Measurements from ENCODE around the gene MLLT6.

The MLLT6 gene

DNA sequence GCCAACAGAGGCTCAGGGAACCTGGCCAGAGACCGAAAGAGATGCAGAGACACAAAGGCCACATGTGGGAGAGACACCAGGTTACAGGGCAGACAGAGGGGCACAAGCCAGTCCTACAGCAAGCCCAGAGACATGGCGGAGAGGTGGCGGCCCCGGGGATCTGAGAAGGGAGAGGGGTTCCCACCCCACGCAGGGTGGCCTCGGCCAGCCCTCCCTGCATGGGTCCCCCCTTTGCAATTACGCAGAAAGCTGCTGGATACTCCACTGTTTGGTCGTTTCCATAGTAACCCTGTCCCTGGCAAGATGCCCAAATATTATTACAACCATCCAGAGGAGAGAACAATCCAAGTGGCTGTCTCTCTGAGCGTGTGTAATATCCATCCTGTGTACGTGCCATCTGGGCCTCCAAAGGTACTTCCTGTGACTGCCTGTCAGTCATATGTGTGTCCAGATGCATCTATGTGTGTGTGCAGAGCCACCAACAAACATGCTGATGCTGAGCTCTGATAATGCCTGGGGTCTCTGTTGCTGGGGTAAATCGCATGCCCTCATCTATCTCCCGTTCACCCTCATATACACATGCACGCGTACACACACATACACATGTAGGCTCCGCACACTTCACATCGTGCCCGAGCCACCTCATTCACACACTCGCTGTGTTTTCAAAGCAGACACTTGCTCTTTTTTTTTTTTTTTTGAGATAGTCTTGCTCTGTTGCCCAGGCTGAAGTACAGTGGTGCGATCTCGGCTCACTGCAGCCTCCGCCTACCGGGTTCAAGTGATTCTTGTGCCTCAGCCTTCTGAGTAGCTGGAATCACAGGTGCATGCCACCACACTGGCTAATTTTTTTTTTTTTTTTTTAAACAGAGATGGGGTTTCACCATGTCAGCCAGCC, 37.6 kb downstream of the MLLT6 start:
- DNase-seq (ENCODE audit: low read depth), result peak; percentile 76

DNA sequence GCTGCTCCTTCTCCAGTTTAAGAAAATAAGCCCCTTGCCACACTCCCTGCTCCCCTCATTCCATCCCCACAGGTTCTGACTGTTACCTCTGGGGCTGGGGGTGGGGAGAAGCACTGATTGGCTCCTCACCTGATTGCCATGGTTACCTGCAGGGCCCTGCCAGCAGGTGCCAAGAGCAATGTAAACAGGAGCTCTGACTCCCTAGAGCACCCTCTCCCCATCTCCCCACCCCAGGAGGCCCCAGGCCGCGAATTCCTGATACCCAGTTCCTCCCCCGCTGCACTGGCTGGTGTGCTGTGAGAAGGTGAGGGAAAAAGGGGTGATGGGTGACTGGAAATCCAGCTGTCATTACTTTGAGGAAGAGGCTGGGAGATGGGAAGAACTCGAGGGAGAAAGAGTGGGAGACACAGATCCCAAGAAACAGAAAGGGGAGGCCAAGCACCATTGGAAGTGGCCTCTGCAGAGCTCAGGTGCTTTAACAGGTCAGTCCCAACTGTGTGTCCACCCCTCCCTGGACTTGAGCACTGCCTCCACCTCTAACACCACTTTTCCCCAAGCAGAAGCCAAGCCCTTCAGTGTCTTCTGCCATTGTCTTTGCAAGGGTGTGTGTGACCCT, 38.6 kb downstream of the MLLT6 start:
- DNase-seq (ENCODE audit: low read depth), result no peak

DNA sequence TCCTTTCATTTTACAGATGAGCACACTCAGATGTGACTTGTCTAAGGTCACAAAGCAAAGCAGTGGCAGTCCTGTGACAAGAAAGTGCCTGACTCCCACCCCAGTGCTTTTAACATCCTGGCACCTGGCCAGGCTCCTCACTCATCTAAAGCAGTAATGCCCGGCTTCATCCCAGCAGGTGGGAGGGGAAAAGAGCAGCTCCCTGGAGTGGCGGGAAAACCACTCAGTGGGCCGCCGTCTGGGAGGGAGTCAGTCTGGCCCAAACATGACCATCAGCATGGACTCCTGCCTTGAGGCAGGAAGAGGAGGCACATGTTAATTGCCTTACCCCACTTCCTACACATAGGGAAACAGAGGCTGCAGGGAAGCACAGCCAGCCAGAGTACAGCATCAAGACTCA, 40.5 kb downstream of the MLLT6 start:
- no peak for DNase-seq (ENCODE audit: low read depth)

DNA sequence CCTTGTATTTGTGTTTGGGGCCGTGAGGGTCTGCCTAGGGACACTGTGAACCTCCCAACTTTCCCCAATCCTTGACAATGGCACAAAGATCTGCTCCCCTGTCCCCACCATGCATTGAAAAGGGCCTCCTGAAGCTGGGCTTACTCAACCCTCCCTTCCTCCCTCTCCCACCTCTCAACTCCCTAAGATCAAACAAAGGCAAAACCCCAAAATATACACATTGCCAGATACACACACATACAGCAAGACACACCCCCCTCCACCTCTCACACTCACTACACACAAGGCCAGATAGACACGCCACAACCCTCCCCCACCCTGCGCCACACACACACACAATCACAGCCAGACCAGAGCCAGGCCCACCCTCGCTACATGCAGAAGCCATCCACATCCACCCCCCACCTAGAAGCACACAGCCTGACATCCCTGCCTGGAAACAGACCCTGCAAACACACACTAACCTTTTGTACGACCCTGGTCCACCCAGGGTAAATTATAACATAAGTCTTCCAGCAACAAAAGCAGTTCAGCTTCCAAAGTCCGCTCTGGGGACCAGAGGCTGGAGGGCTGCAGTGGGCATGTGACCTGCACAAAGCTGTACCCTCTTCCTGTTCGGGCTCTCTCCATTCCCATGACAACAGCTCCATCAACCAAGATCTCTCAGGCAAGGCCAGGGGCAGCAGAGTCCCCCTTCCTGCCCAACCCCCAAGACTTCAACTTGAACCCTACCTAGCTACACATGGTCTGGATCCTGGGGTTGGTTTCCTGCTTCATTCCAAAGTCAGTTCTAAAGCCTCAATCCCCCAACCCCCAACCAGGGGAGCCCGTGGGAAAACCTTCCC, 41.2 kb downstream of the MLLT6 start:
- no peak for DNase-seq (ENCODE audit: low read depth)

DNA sequence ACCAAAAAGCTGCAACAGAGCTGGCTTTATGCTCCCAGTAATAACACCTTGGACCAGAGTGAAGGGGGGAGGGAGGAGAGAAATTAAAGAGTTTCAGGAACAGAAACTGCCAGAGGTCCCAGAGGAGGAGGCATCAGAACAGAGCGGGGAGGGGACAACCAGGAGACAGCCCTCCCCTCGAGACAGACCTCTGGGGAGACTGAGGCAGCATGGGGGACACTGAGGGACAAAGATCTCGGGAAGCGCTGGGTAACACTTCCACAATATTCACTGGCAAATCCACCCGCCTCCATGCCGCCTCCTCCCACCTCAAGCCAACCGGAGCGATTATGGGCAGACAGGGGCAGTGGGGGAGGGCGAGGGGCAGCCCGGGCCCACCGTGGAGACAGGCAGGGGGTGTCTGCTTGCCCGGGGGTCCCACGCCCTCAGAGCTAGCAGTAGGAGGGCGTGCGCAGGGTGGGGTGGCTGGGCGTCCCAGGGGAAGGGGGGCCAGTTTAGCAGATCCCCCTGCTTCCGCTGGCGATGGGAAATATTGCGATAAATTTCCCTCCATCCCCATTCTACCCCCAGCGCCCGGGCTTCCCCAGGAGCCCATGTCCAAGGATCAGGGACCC, 41.9 kb downstream of the MLLT6 start:
- DNase-seq (ENCODE audit: low read depth), result no peak

DNA sequence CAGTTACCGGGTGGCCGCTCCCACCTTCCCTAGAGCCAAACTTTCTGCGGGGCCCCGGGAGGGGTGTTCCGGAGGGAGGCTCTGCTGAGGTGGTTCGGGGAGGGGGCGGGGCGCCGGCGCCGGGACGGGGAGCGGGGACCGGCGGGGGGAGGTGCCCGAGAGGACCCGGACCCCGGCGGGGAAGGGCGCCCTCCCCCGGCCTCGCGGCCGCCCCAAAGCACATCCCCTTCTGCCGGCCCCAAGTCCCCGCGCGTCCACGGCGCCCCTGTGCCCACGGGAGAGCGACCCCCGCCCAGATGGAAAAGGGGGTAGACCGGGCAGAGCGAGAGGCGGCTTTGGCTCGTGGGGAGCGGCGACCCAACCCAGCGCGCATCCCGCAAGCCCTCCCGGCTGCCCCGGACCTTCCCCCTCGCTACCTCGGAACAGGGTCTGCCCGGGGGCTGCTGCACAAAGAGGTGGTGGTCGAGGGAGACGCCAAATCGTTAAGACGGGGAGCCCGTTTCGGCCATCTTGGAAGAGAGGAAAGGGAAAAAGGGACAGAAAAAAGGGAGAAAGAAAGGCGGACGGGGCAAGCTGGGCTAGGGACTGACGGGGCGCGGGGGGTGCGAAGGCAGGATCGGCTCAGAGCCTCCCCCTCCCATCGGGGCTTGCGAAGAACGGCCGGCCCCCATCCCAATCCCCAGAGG, 42.5 kb downstream of the MLLT6 start:
- DNase-seq (ENCODE audit: low read depth), result no peak

DNA sequence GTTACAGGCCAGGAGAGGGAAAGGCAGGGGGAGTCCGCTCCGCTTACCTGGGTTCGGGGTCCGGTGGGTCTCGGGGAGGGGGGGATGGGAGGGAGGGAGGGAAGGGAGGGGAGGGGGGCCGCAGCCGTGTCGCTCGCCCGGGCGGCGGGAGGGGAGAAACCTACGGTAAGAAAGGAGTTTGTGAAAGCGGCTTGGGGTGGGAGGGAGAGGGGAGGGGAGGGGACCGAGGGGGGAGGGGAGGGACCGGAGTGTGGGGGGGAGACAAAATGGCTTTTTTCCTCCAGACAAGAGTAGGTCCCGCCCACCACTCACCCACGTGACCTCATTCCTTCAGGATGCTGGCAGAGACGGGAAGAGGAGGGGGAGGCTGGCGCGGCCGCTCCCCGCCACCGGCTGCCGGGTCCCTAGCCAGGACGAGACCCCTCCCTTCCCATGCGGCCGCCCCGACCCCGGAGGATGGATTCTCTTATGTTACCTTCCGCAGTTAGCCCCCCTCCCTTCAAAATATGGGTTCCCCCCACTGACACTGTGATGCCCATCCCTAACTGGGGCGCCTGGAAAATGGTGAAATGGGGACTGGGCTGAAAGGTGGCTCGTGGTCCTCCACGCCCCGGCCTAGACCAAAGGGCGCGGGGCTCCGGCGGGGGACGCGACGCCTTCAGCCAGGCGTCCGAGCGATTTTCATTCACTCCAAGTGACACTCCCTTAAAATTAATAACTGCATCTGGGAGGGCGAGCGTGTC, 43.2 kb downstream of the MLLT6 start, which contains the start of gene PCGF2:
Gene PCGF2 (minus strand): TSS at position 188 of the 743 bp plus-strand sequence. CDS start 7,934 bp downstream, outside the sequence.
- DNase-seq (ENCODE audit: low read depth), result peak; percentile 78

DNA sequence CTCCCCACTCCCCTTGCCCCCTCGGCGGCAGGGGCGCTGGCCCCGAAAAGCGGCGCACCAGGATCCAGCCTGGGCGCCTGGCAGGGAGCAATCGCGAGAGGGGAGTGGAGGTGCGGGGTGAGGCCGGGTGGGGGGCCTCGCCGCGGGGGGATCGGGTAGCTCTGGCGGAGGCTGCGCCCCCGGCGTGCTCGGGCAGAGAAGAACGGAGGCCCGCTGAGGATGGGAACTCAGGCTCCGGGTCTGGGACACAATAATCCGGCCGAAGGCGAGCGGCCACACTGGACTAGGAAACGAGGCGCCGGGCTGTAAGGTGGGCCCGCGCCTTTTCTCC, 43.8 kb downstream of the MLLT6 start:
- no peak for DNase-seq (ENCODE audit: low read depth)

DNA sequence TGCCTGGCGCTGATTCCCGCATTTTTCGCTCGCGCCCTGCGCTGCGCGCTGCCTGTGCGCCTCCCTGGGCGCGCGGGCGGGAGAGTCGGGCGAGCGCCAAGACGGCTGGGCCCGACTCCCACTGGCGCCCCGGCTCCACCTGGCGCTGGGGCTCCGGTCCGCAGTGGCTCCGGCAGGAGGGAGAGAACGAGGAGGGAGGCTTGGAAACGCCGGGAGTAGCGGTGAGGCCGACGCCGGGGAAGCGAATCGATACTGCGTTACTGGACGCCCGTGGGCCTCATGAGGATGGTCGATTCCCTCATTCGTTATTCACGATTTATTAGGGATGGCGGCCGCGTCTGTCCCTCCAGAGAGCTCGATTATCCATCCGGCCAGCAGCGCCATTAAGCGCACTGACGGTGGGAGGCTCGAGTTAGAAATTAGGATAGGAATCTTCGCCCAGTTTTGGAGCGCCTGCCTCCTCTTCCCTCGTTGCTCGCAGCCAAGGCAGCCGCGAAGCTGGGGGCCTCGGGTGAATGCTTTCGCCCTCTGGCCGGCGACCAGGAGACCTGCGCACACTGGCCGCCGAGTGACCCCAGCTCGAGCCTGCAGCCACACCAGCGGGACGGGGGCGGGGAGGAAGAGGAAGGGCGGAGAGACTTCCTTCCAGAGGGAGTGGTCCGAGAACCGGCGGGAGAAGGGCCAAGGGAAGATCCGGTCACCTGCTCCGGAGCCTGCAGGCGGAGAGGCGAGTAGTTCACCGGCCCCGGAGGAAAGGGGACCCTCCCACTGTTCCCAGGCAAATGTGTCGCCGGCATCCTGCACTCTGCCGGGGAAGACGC, 44.4 kb downstream of the MLLT6 start:
- DNase-seq (ENCODE audit: low read depth), result no peak

DNA sequence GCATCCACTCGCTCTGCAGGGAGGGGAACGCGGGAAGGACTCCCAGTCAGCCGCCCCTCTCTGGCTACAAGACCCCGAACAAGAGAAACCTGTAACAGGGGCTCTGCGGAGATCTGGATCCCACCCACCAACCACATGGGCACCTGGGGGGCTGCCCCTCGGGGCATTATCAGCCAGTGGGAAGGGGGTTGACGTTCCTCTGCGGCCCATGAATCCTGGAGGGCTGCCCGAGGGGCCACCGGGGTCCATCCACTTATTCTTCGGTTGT, 44.9 kb downstream of the MLLT6 start:
- no peak for DNase-seq (ENCODE audit: low read depth)

DNA sequence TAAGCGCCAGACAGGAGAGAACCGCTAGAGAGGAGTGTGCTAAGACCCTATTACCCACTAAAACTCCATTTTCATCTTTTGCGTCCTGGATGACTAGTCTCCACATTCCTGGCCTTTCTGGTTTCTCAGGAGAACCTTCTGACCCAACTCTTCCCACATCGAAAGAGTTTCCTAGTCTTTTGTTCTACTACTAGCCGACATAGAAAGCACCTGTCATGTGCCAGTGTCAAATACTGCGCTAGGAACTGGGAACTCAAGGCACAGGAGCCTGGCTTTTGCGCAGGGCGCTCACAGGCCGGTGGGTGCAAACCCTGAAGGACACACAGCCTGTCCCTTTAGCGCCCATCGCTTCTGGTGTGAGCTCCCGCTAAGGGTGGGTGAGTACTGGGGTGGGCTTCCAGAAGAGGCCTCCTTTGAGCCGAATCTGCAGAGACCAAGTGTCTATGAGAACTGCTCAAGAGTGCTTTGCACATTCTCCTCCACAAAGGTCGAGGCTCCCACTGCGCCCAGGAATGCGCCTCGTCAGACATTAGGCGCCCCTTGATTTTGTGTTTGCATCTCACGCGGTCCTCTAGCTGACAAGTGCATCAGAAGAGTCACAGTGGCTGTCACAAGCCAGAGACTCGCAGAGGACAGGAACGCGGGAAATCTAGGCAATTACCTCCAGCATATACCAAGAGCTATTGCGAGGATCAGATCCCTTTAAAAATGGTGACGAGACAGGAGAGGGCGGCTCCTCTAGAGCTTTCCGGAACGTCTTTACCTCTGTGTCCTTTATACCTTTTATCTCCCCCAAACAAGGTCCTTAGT, 45.4 kb downstream of the MLLT6 start:
- no peak for DNase-seq (ENCODE audit: low read depth)

DNA sequence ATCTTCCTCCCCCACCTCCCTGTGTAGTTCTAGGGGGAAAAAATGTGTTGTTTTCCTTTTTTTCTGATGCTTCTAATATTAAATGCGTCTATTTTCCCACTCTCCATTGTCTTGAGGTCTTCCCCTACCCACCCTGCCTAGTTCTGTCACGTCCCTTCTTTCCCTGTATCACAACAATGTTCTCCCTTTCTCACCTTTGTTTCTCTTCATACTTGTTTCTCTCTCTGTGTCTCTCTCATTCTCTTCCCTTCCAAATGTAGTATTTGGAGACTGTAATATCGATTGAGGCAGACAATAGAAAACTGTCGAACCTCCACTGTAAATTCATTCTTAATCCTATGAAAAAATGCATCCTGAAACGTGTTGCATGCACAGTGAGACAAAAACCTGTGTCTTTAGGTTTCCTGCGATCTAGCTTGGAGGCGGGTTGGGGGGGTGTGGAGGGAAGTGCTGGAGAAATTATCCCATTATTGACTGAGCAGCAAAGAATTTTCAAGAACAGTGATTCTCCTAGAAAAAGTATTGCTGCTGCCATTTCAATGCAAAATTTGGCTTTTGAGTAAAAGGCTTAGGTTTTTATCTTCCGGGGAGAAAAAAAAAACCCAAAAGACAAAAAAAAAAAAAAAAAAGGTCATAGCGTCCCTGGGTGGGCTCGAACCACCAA, 46.2 kb downstream of the MLLT6 start:
- no peak for DNase-seq (ENCODE audit: low read depth)

DNA sequence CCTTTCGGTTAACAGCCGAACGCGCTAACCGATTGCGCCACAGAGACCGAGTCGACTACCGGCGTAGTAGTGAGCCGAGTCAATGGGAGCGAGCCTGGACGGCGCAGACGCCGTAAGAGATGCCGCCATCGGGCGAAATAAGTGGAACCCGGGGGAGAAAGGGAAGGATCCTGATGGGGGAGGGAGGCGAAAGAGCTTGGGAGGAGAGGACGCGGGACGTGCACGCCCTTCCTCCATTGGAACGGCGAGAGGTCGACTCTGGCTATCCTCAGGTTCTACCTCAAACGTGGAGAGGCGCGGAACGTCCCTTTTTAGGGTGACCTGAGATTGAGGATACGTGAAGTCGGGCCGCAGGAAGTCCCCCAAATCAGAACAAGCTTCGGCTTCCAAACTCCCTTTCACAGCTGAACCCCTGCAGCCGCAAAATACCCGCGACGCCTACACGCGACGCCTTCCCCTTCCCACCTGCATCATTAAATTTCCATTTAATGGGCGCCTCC, 46.8 kb downstream of the MLLT6 start:
- peak; percentile 68 for DNase-seq (ENCODE audit: low read depth)

DNA sequence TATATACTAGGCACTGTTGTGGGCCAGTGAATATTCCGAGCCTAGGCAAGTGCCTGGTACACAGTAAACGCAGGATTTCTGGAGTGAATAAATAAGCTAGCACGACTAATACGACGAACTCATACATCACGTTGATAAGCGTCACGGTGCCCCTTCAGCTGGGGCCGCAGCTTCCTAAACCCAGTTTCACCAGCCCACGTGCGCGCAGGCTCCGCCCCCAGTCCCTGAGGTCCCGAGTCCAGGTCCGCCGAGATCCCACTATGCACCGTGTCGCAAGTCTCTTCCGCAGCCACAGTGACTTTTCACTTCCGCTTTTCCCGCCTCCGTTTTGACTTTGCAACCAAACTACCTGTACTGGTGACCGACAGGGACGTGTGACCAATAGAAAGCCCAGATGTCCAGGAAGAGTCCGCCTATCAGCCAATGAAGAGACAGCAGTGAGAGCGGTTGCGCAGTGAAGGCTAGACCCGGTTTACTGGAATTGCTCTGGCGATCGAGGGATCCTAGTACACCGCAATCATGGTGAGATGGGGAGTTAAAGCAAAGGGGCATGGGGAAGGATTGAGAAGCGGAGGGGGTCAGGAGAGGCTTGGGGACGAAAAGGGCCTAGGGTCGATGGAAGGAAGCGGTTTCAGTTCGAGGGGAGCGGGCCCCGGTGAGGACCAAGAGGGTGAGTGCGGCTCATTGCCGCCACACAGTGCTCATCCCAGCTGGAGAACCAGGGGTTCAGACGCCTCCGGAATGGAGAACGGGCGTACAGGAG, 47.4 kb downstream of the MLLT6 start, which contains the start of gene PSMB3:
Gene PSMB3 (plus strand): TSS at position 434 of the 763 bp plus-strand sequence. CDS start 86 bp downstream, at position 520.
- DNase-seq (ENCODE audit: low read depth), result peak; percentile 100

DNA sequence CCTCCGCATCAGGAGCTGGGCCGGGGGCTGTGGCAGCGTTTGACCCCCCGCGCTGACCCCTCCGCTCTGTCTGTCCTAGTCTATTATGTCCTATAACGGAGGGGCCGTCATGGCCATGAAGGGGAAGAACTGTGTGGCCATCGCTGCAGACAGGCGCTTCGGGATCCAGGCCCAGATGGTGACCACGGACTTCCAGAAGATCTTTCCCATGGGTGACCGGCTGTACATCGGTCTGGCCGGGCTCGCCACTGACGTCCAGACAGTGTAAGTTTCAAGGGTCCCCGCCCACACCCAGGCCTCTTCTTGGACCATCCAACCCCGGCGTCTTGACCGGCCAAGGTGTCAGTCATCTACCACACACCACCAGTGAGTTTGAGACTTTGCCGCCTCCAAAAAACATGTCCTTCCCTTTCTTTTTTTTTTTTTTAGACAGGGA, 48.0 kb downstream of the MLLT6 start:
- no peak for DNase-seq (ENCODE audit: low read depth)

DNA sequence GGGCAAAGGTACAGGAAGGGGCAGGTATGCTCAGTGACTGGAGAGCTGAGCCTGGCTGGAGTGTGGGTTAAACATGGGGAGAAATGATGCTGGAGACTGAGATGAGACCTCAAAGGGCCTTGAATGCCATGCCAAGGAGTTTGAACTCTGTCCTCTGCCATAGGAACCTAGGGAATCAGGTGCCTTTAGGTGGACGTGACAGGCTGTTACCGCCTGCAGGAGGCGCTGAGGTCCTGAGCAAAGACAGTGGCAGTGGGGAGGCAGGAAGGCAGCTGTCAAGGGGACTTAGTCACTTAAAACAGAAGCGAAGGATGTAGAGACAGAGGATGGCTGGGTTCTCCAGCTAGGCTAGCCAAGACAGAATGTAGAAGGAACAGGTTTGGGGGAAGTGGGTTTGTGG, 56.5 kb downstream of the MLLT6 start:
- DNase-seq (ENCODE audit: low read depth), result no peak

DNA sequence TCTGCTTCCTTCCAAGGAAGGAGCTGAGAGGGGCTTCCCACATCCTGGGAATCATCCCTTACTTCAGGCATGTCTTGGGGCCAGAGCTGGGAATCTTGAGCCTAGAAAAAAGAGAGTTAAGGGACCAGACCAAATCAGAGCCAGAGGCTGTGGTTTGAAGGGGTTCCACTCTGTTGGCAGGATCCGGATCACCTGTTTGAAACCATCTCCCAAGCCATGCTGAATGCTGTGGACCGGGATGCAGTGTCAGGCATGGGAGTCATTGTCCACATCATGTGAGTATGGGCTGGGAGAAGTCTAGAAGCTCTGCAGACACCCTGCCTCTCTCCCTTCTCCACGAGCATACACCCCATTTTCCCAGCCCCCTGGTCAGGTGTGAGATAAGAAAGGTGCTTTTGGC, 57.2 kb downstream of the MLLT6 start:
- DNase-seq (ENCODE audit: low read depth), result no peak

DNA sequence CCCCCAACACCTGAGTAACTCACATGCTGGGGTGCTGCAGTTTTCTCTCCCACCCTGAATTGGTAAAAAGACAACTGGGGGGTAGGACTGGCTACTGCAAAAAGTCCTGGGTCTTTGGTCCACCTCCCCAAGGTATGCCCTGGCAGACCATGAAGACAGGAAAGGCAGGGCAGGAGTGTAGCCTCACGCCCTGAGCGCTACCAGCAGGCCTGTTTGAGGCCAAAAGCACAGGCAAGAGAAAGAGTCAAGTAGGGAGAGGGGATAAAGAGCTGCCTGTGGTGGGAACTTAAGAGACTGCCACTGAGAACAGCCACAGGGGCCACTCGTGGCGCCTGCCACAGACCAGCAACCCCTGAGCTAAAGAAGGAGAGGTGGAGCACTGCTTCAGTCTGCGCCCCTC, 61.3 kb downstream of the MLLT6 start:
- no peak for DNase-seq (ENCODE audit: low read depth)
